Effector CD8-positive, alpha-beta T cell (primary cell): ENCODE results near the gene BMAL1.

Source experiments
- DNase-seq: peaks from one replicate; lab custom pipeline; 2025; lab: John Stamatoyannopoulos, UW

The BMAL1 gene

DNA sequence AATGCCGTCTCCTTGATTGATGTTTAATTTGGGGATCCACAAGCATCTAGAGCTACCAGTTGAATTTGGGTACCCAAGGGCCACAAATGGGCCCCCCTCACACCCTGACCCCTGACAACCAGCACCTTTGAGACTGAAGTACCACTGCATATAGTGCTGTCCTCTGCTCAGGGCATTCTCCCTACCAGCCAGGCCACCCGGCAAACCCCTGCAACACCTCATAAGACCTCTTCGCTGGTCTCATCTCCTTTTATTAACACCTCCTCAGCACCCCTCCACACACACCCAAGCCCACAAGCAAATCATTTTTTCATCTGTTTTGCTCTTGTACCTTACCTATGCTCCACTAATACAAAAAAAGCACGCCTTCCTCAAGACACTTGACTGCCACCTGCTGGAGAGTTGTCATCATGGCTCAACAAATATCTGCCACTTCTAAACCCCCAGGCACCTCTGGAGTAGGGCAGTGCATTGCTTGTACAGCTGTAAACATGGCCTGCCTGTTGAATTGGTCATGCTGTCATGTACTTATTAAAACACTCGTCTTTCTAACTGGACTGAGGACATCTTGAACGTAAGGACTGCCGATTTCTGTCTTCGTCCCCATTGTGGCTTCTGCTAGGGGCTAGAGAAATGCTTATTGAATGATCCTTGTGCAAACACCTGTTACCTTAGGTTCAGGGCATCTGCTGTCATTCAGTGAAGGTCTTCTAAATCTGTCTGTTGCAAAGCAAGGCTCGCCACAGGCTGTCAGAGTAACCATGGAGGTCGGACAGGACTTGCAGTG, 66.5 kb downstream of the BMAL1 start:
- peak; percentile 52 for DNase-seq

- no peak for DNase-seq
Measured at GRCh38 chr11:13344818-13345217, 67.2 kb downstream of the BMAL1 start.

DNA sequence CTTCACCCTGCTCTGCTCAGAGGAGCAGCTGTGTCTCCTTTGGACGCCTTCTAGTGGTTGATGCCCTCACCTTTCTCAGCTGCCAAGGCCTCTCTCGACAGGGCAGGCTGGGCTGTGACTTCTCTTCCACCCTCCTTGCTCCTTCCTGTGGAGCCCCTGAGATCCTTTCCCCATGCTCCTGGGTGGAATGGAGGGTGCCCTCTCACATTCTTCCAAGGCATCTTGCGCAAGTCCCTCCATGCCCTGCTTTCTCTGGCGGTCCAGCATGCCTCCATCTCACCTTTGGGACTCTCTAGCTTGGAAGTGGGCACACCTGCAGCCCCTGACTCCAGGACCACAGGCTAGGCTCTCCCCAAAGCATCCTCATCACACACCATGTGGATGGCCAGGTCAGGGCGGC, 68.9 kb downstream of the BMAL1 start:
- DNase-seq, result no peak

DNA sequence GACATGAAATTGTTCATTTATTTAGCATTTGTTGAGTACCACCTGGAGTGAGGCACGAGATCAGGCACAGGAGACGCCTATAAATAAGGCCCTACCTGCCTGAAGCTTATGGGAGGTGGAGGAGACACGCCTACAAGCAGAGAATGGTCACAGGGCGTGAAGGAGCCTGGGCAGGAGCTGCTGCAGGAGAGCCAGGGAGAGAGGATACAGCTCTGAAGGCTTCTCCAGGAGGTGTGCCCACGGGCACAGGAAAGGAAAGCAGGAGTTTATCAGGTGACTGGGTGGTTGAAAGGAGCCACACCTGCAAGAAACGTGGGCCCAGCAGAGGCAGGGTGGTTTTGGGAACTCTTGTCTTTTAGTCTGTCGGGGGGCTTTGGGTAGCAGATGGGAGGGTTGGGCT, 70.3 kb downstream of the BMAL1 start:
- DNase-seq, result no peak

GRCh38 chr11:13348305-13348704, 70.7 kb downstream of the BMAL1 start:
- no peak for DNase-seq

DNA sequence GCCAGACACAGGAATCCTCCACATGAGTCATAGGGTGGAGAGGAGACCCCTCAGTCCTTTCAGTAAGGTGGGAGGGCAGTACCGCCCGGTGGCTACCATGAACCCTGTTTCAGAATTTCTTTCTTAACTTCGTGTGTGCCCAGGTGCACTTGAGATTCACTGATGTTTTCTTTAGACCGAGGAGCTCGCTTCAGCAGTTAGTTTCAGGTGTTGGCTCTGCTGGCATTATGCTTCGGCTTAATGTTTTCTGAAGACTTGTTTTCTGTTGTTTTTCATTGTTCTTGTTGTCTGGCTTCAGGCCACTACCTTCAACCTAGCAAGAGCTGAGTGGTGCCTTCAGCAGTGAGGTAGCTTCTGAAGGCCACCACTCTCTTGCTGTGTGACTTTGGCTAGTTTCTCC, 71.5 kb downstream of the BMAL1 start:
- DNase-seq, result no peak

DNA sequence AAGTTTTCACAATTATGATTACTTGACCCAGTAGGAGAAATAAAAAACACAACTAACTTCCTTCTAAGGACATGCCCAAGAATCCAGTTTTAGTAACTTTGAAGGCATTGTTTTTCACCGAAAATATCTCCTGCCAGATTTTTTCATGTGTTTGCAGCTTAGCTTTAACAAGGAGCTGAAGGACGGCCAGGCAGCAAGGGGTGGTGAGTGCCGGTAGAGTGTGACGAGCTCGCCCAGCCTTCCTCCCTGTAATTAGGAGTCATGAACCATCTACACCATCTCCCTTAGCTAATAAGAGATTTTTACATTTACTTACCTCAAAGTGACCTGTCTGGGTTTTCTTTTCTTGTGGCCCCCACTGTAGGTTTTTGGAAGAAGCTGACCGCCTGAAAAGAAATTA, 72.0 kb downstream of the BMAL1 start:
- DNase-seq, result no peak

DNA sequence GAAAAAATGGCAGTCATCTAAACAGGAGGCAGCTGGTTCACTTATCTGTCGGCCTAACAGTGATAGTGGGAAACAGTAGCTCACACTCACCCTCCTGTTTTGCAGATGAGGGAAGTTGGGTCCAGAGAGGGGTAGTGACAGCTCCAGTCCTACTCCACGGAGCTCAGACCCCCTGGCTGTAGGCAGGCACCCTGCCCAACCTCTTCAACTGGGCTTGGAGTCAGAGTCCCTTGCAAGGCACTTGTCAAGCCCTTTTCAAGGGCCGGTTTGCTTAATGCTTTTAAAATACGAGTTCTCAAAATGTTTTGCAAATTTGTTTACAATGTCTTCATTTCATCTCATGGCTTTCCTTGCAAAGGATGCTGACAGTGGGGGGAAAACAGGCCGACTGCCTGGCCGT, 75.1 kb downstream of the BMAL1 start:
- no peak for DNase-seq

DNA sequence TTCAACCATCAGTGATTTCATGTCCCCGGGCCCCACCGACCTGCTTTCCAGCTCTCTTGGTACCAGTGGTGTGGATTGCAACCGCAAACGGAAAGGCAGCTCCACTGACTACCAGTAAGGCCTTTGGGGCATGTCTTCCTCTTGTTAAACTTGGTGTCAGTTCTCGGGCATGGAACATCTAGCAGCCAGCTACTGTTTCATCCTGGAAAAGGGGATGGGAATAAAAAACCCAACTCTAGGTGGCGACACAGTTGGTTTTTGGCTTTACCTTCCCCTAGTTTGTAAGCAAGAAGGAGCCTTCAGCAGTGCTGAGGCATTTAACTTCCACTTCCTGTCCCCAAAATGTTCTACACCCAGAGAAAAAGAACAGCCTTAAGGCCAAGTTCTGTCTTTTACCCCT, 76.7 kb downstream of the BMAL1 start:
- DNase-seq, result no peak

DNA sequence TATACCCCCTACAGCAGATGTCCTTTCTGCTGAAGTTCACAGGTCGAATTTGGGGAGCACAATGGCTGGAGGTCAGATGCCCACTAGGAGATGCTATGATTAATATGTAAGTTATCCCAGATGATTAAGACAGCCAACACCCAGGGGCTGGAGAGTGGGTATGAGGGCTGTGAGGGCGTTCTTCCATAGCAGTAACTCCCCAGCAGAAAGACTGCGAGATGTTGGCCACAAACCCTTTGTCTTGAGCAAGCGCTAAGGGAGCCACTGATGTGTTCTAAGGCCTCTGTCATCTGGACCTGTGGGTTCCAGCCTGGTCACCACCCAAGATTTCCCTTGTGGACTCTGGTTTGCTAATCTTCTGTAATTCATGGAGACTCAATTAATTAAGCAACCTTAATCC, 77.6 kb downstream of the BMAL1 start:
- DNase-seq, result no peak

DNA sequence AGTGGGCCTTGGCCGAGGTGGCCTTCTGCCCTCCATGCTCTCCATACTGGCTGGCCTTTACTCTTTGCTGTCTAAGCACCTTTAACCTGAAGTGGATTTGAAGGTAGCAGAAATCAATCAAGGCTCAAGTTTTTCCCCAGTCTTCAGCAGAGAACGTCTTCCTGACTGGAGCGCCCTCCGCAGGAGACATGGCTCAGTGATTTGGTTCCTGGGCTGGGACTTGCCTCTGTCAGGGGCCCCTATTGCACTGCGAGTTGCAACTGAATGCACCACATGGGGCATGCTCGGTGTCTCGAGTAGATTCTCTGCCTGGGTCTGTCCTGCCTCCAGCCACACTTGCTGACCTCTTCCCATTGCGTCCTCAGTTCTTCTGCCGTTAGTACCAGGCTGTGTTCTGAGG, 79.6 kb downstream of the BMAL1 start:
- no peak for DNase-seq

DNA sequence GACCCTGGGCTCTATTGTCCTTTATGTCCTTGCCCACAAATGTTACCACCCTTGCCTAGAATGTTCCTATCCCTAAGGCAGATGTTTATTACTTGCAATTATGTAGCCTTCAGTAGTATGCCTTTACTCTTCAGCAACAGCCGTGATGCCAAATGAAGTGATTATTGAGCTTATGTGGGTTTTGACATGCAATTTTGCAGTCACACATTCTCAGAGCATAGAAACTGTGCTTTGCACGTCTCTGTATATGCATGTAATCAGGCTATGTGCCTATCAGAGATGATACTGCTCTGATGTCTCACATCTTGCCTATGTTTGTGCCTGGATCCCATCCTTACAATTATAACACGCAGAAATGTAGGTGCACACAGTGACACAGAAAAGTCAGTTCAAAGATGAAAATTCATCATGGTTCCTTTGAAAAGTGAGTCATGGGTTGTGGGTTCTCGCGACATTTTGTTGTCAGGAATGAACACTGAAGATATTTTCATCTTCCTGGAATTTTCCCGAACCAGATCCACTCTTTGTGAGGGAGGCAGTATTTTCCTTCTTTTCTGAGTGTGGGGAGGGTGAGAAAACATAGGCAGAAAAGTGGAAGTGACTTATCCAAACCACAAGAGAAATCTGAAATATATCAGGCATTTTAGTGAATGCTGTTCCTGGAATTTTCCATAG, 81.1 kb downstream of the BMAL1 start:
- no peak for DNase-seq

GRCh38 chr11:13362596-13363109, 85.1 kb downstream of the BMAL1 start:
- no peak for DNase-seq

DNA sequence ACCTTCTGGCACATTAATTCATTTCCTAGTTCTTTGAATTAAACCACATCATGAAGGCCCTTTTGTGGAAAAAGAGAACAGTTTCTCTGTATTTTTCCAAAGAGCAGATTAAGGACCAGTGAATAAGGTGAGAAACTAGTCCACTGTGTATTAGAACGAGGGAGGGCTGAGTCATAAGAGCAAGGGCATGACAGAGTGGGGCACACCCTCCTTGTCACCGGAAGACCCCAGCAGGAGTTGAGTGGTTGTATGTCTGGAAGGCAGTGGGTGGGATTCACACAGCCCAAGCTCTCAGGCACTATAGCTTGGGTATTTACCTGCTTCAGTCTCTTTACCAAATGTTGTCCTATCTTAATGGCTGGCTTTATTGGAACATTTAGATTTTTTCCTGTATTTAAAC, 86.8 kb downstream of the BMAL1 start:
- DNase-seq, result no peak

- DNase-seq, result no peak
Measured at GRCh38 chr11:13366266-13367026, 88.9 kb downstream of the BMAL1 start.

- no peak for DNase-seq
Measured at GRCh38 chr11:13367115-13367514, 89.5 kb downstream of the BMAL1 start.

DNA sequence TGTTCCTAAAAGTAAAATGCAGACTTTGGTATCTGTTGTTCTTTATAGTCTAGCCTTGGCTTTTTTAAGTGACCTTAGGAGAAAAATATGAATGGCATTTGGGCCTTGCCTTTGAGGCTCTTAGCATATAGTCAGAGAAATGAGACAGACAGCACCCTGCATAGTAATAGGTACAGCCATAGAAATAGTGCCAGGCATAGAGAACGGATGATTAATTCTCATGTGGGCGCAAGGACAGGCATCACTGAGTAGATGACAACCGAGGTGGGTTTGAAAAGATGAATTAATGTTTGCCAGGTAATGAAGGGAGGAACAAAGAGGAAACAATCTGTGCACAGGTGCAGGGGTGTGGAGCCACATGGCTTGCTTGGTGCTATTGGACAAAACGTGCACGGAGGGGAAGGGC, 90.5 kb downstream of the BMAL1 start:
- no peak for DNase-seq

DNA sequence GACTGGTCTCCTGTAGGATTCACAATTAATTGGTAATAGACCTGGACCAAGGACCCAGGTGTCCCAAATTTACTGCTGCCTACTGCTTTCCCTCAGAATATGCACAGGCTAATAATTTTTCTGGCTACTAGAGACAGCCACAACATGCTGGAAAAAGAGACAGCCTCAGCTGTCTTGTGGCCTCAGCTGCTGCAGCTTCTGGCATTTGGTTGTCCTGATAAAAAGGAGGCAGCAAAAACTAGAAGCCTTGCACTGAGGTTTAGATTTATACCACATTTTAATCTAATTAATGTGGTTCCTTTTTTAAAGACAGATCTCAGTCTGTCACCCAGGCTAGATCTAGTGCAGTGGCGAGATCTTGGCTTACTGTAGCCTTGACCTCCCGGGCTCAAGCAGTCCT, 95.6 kb downstream of the BMAL1 start:
- DNase-seq, result no peak

DNA sequence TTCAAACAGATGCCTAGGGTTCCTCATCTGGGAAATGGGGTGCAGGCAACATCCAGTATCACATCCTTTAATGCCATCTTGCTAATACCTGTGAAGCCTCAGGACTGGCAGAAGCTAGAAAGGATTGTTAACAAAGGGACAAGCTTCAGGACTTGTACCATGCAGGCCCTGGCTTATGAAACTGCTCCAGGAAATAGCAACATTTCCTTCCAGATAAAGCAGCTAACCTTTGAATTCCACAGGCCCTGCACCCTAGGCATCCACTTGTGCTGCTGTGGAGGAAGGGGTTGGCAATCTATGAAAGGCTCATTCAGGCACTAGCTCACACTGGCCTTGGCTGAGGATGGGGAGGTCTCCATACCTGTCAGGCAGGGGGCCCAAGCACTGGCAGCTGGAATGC, 98.2 kb downstream of the BMAL1 start:
- DNase-seq, result no peak

- DNase-seq, result no peak
Measured at GRCh38 chr11:13376402-13376801, 98.8 kb downstream of the BMAL1 start.

- DNase-seq, result no peak
Measured at GRCh38 chr11:13376838-13377237, 99.2 kb downstream of the BMAL1 start.

DNA sequence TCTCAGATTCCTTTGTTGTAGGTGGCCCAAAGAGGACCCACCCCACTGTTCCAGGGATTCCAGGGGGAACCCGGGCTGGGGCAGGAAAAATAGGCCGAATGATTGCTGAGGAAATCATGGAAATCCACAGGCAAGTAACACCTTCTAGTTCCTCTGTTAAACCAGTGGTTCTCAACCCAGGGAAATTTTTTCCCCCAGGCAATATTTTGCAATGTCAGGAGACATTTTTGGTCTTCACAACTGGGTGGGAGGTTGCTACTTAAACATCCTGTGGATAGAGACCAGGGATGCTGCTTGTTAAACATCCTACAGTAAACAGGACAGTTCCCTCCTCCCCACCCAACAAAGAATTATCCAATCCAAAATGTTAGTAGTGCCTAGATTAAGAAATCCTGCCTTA, 100.7 kb downstream of the BMAL1 start:
- no peak for DNase-seq

DNA sequence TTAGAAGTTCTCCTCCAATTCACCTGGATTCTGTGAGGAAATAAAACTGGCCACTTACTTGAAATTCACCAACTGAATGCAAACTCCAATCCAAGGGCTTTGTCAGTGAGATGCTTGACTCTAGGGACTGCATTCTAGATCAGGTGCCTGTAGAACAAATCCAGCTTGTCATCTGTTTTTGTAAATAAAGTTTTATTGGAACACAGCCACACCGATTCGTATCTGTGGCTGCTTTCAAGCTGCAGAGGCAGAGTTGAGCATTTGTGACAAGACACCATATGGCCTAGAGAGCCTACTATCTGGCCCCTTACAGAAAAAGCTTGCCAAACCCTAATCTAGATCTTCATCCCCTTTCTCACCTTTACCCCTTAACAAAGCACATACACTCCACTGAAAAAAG, 103.1 kb downstream of the BMAL1 start:
- DNase-seq, result no peak
